Measurements from ENCODE around the gene PDZD7.

PDZD7 gene

GRCh38 chr10:100970914-100971811, 59.8 kb downstream of the PDZD7 start:
- Histone ChIP-seq H3K4me1 (ENCODE audit: control insufficient read depth, insufficient read depth, low read length) (peaks cover 9% of the 10 kb centered on the region), H3K4me3 (ENCODE audit: low read depth, low read length) (no peak overlapping the region), H3K36me3 (ENCODE audit: control insufficient read depth, insufficient read depth, low read length) (peaks cover 4% of the 10 kb centered on the region), H3K9ac (ENCODE audit: low read depth, low read length) (no peak overlapping the region), H3K9me3 (ENCODE audit: control insufficient read depth, insufficient read depth, low read length) (no peaks in the 10 kb centered on the region), H3K27me3 (ENCODE audit: control insufficient read depth, insufficient read depth, low read length) (peaks cover 7% of the 10 kb centered on the region)

- Histone ChIP-seq H3K36me3 (ENCODE audit: control insufficient read depth, insufficient read depth, low read length) (peaks cover 4% of the 10 kb centered on the region), H3K9me3 (ENCODE audit: control insufficient read depth, insufficient read depth, low read length) (no peaks in the 10 kb centered on the region), H3K4me3 (ENCODE audit: low read depth, low read length) (peak overlapping the region; percentile 80), H3K9ac (ENCODE audit: low read depth, low read length) (no peak overlapping the region), H3K27me3 (ENCODE audit: control insufficient read depth, insufficient read depth, low read length) (peaks cover 7% of the 10 kb centered on the region), H3K4me1 (ENCODE audit: control insufficient read depth, insufficient read depth, low read length) (peaks cover 9% of the 10 kb centered on the region)
Observed at GRCh38 chr10:100970076-100970913, 60.6 kb downstream of the PDZD7 start.

- Histone ChIP-seq H3K4me3 (ENCODE audit: low read depth, low read length) (peak within 1 kb of the TSS; percentile 80), H3K9ac (ENCODE audit: low read depth, low read length) (peak within 1 kb of the TSS; percentile 14), H3K9me3 (ENCODE audit: control insufficient read depth, insufficient read depth, low read length) (no peaks in the 10 kb centered on the region), H3K36me3 (ENCODE audit: control insufficient read depth, insufficient read depth, low read length) (peaks cover 4% of the 10 kb centered on the region), H3K4me1 (ENCODE audit: control insufficient read depth, insufficient read depth, low read length) (peaks cover 9% of the 10 kb centered on the region), H3K27me3 (ENCODE audit: control insufficient read depth, insufficient read depth, low read length) (peaks cover 7% of the 10 kb centered on the region)
Observed at GRCh38 chr10:100969187-100970075, 61.5 kb downstream of the PDZD7 start, which contains the start of gene SEMA4G. SEMA4G (plus strand) TSS chr10:100969504; CDS start chr10:100972913, 3,409 bp downstream.

- Histone ChIP-seq H3K9me3 (ENCODE audit: control insufficient read depth, insufficient read depth, low read length) (no peaks in the 10 kb centered on the region), H3K36me3 (ENCODE audit: control insufficient read depth, insufficient read depth, low read length) (peaks cover 4% of the 10 kb centered on the region), H3K9ac (ENCODE audit: low read depth, low read length) (peak overlapping the region; percentile 14), H3K4me3 (ENCODE audit: low read depth, low read length) (peak overlapping the region; percentile 76), H3K4me1 (ENCODE audit: control insufficient read depth, insufficient read depth, low read length) (peaks cover 9% of the 10 kb centered on the region), H3K27me3 (ENCODE audit: control insufficient read depth, insufficient read depth, low read length) (peaks cover 7% of the 10 kb centered on the region)
Observed at GRCh38 chr10:100968863-100969186, 62.1 kb downstream of the PDZD7 start.

GRCh38 chr10:100968062-100968736, 62.7 kb downstream of the PDZD7 start:
- Histone ChIP-seq H3K4me1 (ENCODE audit: control insufficient read depth, insufficient read depth, low read length) (peaks cover 9% of the 10 kb centered on the region), H3K4me3 (ENCODE audit: low read depth, low read length) (peak overlapping the region; percentile 76), H3K27me3 (ENCODE audit: control insufficient read depth, insufficient read depth, low read length) (peaks cover 7% of the 10 kb centered on the region), H3K9me3 (ENCODE audit: control insufficient read depth, insufficient read depth, low read length) (no peaks in the 10 kb centered on the region), H3K9ac (ENCODE audit: low read depth, low read length) (no peak overlapping the region), H3K36me3 (ENCODE audit: control insufficient read depth, insufficient read depth, low read length) (peaks cover 4% of the 10 kb centered on the region)

- Histone ChIP-seq H3K27me3 (ENCODE audit: control insufficient read depth, insufficient read depth, low read length) (peaks cover 7% of the 10 kb centered on the region), H3K9me3 (ENCODE audit: control insufficient read depth, insufficient read depth, low read length) (no peaks in the 10 kb centered on the region), H3K36me3 (ENCODE audit: control insufficient read depth, insufficient read depth, low read length) (peaks cover 4% of the 10 kb centered on the region), H3K4me3 (ENCODE audit: low read depth, low read length) (no peak overlapping the region), H3K4me1 (ENCODE audit: control insufficient read depth, insufficient read depth, low read length) (peaks cover 9% of the 10 kb centered on the region), H3K9ac (ENCODE audit: low read depth, low read length) (no peak overlapping the region)
Observed at GRCh38 chr10:100967332-100967731, 63.6 kb downstream of the PDZD7 start.

GRCh38 chr10:100966887-100967286, 64.0 kb downstream of the PDZD7 start:
- Histone ChIP-seq H3K9ac (ENCODE audit: low read depth, low read length) (no peak overlapping the region), H3K4me3 (ENCODE audit: low read depth, low read length) (no peak overlapping the region), H3K9me3 (ENCODE audit: control insufficient read depth, insufficient read depth, low read length) (no peaks in the 10 kb centered on the region), H3K36me3 (ENCODE audit: control insufficient read depth, insufficient read depth, low read length) (peaks cover 4% of the 10 kb centered on the region), H3K4me1 (ENCODE audit: control insufficient read depth, insufficient read depth, low read length) (peaks cover 9% of the 10 kb centered on the region), H3K27me3 (ENCODE audit: control insufficient read depth, insufficient read depth, low read length) (peaks cover 7% of the 10 kb centered on the region)

GRCh38 chr10:100965820-100966219, 65.1 kb downstream of the PDZD7 start:
- Histone ChIP-seq H3K9me3 (ENCODE audit: control insufficient read depth, insufficient read depth, low read length) (no peaks in the 10 kb centered on the region), H3K36me3 (ENCODE audit: control insufficient read depth, insufficient read depth, low read length) (peaks cover 4% of the 10 kb centered on the region)

GRCh38 chr10:100963826-100964225, 67.1 kb downstream of the PDZD7 start:
- Histone ChIP-seq H3K4me3 (ENCODE audit: low read depth, low read length) (no peak overlapping the region), H3K9me3 (ENCODE audit: control insufficient read depth, insufficient read depth, low read length) (no peaks in the 10 kb centered on the region), H3K27me3 (ENCODE audit: control insufficient read depth, insufficient read depth, low read length) (peaks cover 5% of the 10 kb centered on the region), H3K9ac (ENCODE audit: low read depth, low read length) (no peak overlapping the region), H3K36me3 (ENCODE audit: control insufficient read depth, insufficient read depth, low read length) (no peaks in the 10 kb centered on the region), H3K4me1 (ENCODE audit: control insufficient read depth, insufficient read depth, low read length) (no peaks in the 10 kb centered on the region)

More at GRCh38 chr10:100965820-100966219, 65.1 kb downstream of the PDZD7 start:
- Histone ChIP-seq H3K9ac (ENCODE audit: low read depth, low read length) (no peak overlapping the region), H3K4me1 (ENCODE audit: control insufficient read depth, insufficient read depth, low read length) (peaks cover 5% of the 10 kb centered on the region), H3K4me3 (ENCODE audit: low read depth, low read length) (no peak overlapping the region), H3K27me3 (ENCODE audit: control insufficient read depth, insufficient read depth, low read length) (peaks cover 7% of the 10 kb centered on the region)

GRCh38 chr10:100962351-100963080, 68.4 kb downstream of the PDZD7 start:
- no peaks in the 10 kb centered on the region for H3K27me3 ChIP-seq (ENCODE audit: control insufficient read depth, insufficient read depth, low read length)
- H3K4me3 ChIP-seq (ENCODE audit: low read depth, low read length) = no peak overlapping the region
- no peaks in the 10 kb centered on the region for H3K36me3 ChIP-seq (ENCODE audit: control insufficient read depth, insufficient read depth, low read length)

More at GRCh38 chr10:100962351-100963080, 68.4 kb downstream of the PDZD7 start:
- H3K9me3 ChIP-seq (ENCODE audit: control insufficient read depth, insufficient read depth, low read length) = no peaks in the 10 kb centered on the region
- H3K4me1 ChIP-seq (ENCODE audit: control insufficient read depth, insufficient read depth, low read length) = no peaks in the 10 kb centered on the region
- H3K9ac ChIP-seq (ENCODE audit: low read depth, low read length) = no peak overlapping the region

Data from iPS-15b (cell line).